H1 (cell line): Measurements from ENCODE around the gene SEMA6A. TPM values are rescaled to one million over a fixed set of nuclear protein-coding genes. Genes with fewer than 3 reads are reported as not detected.

Experiments used
- CTCF ChIA-PET: fragments of 300-600 bp; sonication (Branson Sonifier 250); formaldehyde crosslinking; loops from one replicate; lab custom pipeline; 2021; ENCODE audit not compliant: partially characterized antibody; lab: Charles Lee
- POLR2A ChIA-PET: fragments of 300-600 bp; sonication (Branson Sonifier 250); formaldehyde crosslinking; loops from one replicate; lab custom pipeline; 2021; ENCODE audit warnings: inconsistent platforms; ENCODE audit not compliant: partially characterized antibody; lab: Charles Lee
- DNase-seq, 2 experiments: peaks; one replicate each; pipeline versions ENCODE4 v3.0.0 to v3.0.0-alpha.2; 2010 to 2022; ENCODE audit warnings: low spot score in 2 of 2, low read depth in 1 of 2, mixed read lengths in 1 of 2
- FAIRE-seq: peaks from 2 replicates; lab custom pipeline; 2011; peaks lifted over from hg19 to GRCh38; lab: Jason Lieb, UNC
- H2AFZ ChIP-seq: 2 replicates; pipeline ENCODE4 v1.8.1; 2012; ENCODE audit warnings: low read length, inconsistent platforms
- H2AK5ac ChIP-seq: 2 replicates; pipeline ENCODE4 v1.6.1; 2013; ENCODE audit warnings: low read depth, low read length
- H2BK120ac ChIP-seq: replicated peaks from 2 replicates; pipeline ENCODE3; 2013; ENCODE audit warnings: low read depth, low read length, inconsistent platforms
- H2BK12ac ChIP-seq: 2 replicates; pipeline ENCODE4 v1.6.1; 2013; ENCODE audit warnings: low read depth, low read length
- H2BK15ac ChIP-seq: 2 replicates; pipeline ENCODE4 v1.6.1; 2013; ENCODE audit warnings: low read length
- H2BK20ac ChIP-seq: 2 replicates; pipeline ENCODE4 v1.6.1; 2013; ENCODE audit warnings: low read length
- H2BK5ac ChIP-seq: 2 replicates; pipeline ENCODE4 v1.6.1; 2013; ENCODE audit warnings: low read depth, low read length
- H3K14ac ChIP-seq: 2 replicates; pipeline ENCODE4 v1.6.1; 2013; ENCODE audit warnings: inconsistent platforms; ENCODE audit not compliant: insufficient read length
- H3K18ac ChIP-seq: 2 replicates; pipeline ENCODE4 v1.6.1; 2013; ENCODE audit warnings: low read length; ENCODE audit errors: extremely low read depth
- H3K23ac ChIP-seq: 2 replicates; pipeline ENCODE4 v1.6.1; 2013; ENCODE audit warnings: inconsistent platforms; ENCODE audit not compliant: insufficient read length
- H3K23me2 ChIP-seq: 2 replicates; pipeline ENCODE4 v1.6.1; 2013; ENCODE audit warnings: low read depth, low read length
- H3K27ac ChIP-seq: 2 replicates; pipeline ENCODE4 v1.6.1; 2011; ENCODE audit warnings: low read depth, low read length, inconsistent platforms
- H3K27me3 ChIP-seq, 4 experiments: replicated peaks in 1 of 4; 1 replicate in 1 of 4; 2 replicates in 3 of 4; pipeline versions ENCODE4 v1.6.1 to v1.8.1; 2011 to 2013; ENCODE audit warnings: low read length in 3 of 4, mild to moderate bottlenecking in 3 of 4, inconsistent platforms in 2 of 4, mixed read lengths in 2 of 4, moderate library complexity in 1 of 4; ENCODE audit not compliant: control insufficient read depth in 3 of 4, insufficient read depth in 3 of 4; ENCODE audit errors: extremely low read depth in 1 of 4
- H3K36me3 ChIP-seq, 4 experiments: 2 replicates each; pipeline versions ENCODE4 v1.6.1 to v1.8.1; 2011 to 2013; ENCODE audit warnings: mild to moderate bottlenecking in 4 of 4, low read length in 3 of 4, moderate library complexity in 2 of 4, control low read depth in 1 of 4, inconsistent platforms in 1 of 4; ENCODE audit not compliant: insufficient read depth in 4 of 4, control insufficient read depth in 2 of 4
- H3K4ac ChIP-seq: replicated peaks from 2 replicates; pipeline ENCODE3; 2013; ENCODE audit warnings: low read length, low read depth, mixed read lengths, inconsistent platforms; ENCODE audit not compliant: insufficient read length
- H3K4me1 ChIP-seq, 4 experiments: replicated peaks in 1 of 4; 1 replicate in 1 of 4; 2 replicates in 3 of 4; pipeline versions ENCODE4 v1.6.1 to v1.8.1; 2011 to 2013; ENCODE audit warnings: low read length in 3 of 4, inconsistent platforms in 2 of 4, mixed read lengths in 1 of 4; ENCODE audit not compliant: insufficient read depth in 4 of 4, control insufficient read depth in 3 of 4
- H3K4me2 ChIP-seq, 2 experiments: 2 replicates each; pipeline versions ENCODE4 v1.6.1 to v1.8.1; 2011 to 2013; ENCODE audit warnings: low read depth in 2 of 2, low read length in 2 of 2, control low read depth in 1 of 2, inconsistent platforms in 1 of 2, mild to moderate bottlenecking in 1 of 2; ENCODE audit not compliant: insufficient read depth in 1 of 2
- H3K4me3 ChIP-seq, 4 experiments: fragments of 200-600, 300-600 bp in 1 of 4; sonication (generic), shearing (Covaris generic), sonication (Bioruptor Twin) in 1 of 4; 2 replicates each; pipeline versions ENCODE4 v1.5.1 to v1.8.1; 2011 to 2016; ENCODE audit warnings: low read length in 4 of 4, low read depth in 3 of 4, control low read depth in 2 of 4, inconsistent platforms in 2 of 4, mild to moderate bottlenecking in 2 of 4, mixed read lengths in 1 of 4, moderate library complexity in 1 of 4; ENCODE audit not compliant: insufficient read depth in 2 of 4; ENCODE audit errors: extremely low read depth in 1 of 4
- H3K56ac ChIP-seq: replicated peaks from 2 replicates; pipeline ENCODE3; 2013; ENCODE audit warnings: low read depth, mild to moderate bottlenecking, mixed read lengths, low read length, inconsistent platforms; ENCODE audit not compliant: insufficient read length
- H3K79me1 ChIP-seq: 2 replicates; pipeline ENCODE4 v1.6.1; 2013; ENCODE audit warnings: low read depth, low read length, control low read depth
- H3K79me2 ChIP-seq, 2 experiments: 2 replicates each; pipeline versions ENCODE4 v1.6.1 to v1.8.1; 2012 to 2013; ENCODE audit warnings: low read length in 2 of 2, mild to moderate bottlenecking in 2 of 2, inconsistent platforms in 1 of 2; ENCODE audit not compliant: insufficient read depth in 2 of 2, control insufficient read depth in 1 of 2
- H3K9ac ChIP-seq, 4 experiments: replicated peaks in 1 of 4; 1 replicate in 1 of 4; 2 replicates in 3 of 4; pipeline versions ENCODE4 v1.6.1 to v1.8.1; 2011 to 2013; ENCODE audit warnings: low read depth in 3 of 4, low read length in 3 of 4, control low read depth in 2 of 4, mild to moderate bottlenecking in 2 of 4, moderate library complexity in 2 of 4, inconsistent platforms in 1 of 4; ENCODE audit errors: extremely low read depth in 1 of 4
- H3K9me3 ChIP-seq, 2 experiments: 2 replicates each; pipeline versions ENCODE4 v1.6.1 to v1.8.1; 2012 to 2013; ENCODE audit warnings: mild to moderate bottlenecking in 2 of 2, moderate library complexity in 2 of 2, control low read depth in 1 of 2, inconsistent platforms in 1 of 2, low read depth in 1 of 2, low read length in 1 of 2, mixed read lengths in 1 of 2; ENCODE audit not compliant: insufficient read depth in 2 of 2
- H4K20me1 ChIP-seq, 2 experiments: replicated peaks in 1 of 2; 2 replicates each; pipeline versions ENCODE3 to v1.8.1; 2011 to 2013; ENCODE audit warnings: inconsistent platforms in 2 of 2, low read length in 2 of 2, mild to moderate bottlenecking in 1 of 2; ENCODE audit not compliant: insufficient read depth in 2 of 2, control insufficient read depth in 1 of 2
- H4K5ac ChIP-seq: 2 replicates; pipeline ENCODE4 v1.6.1; 2013; ENCODE audit warnings: low read length, low read depth, mixed read lengths, inconsistent platforms; ENCODE audit not compliant: insufficient read length
- H4K8ac ChIP-seq: 2 replicates; pipeline ENCODE4 v1.8.0; 2013; ENCODE audit warnings: mild to moderate bottlenecking, moderate library complexity, low read length, inconsistent platforms; ENCODE audit not compliant: insufficient read depth; ENCODE audit errors: extremely low read depth
- H4K91ac ChIP-seq: replicated peaks from 2 replicates; pipeline ENCODE3; 2013; ENCODE audit warnings: low read length, mixed read lengths, inconsistent platforms; ENCODE audit not compliant: insufficient read length
- ASH2L ChIP-seq: fragments of 200-600, 300-600 bp; sonication (generic); IDR thresholded peaks from one replicate; pipeline ENCODE4 v1.7.1; 2017; ENCODE audit warnings: low read length
- BACH1 ChIP-seq: IDR thresholded peaks from 2 replicates; pipeline ENCODE4 v1.6.1; 2012; ENCODE audit warnings: low read length, improper control_type of control experiment
- PHF8 ChIP-seq: fragments of 200-600 bp; sonication (generic); conservative IDR thresholded peaks from 2 replicates; pipeline ENCODE4 v1.7.1; 2012; ENCODE audit warnings: low read depth, mild to moderate bottlenecking, inconsistent platforms, low read length, moderate library complexity
- RBBP5 ChIP-seq: IDR thresholded peaks from 2 replicates; pipeline ENCODE4 v1.7.1; 2012; ENCODE audit warnings: low read depth, mild to moderate bottlenecking, inconsistent platforms, low read length, moderate library complexity, borderline replicate concordance
- SIX5 ChIP-seq: IDR thresholded peaks from 2 replicates; pipeline ENCODE4 v1.6.1; 2011; ENCODE audit warnings: mild to moderate bottlenecking, low read depth, low read length
- WGBS, 2 experiments: shearing (Covaris generic) in 1 of 2; methylation state at CpG; one replicate each; pipeline versions ENCODE4 v1.1.6 to v1.1.7; 2013 to 2015; ENCODE audit warnings: low lambda C conversion rate in 2 of 2, mixed read lengths in 2 of 2, inconsistent platforms in 1 of 2, low coverage in 1 of 2, missing lambda C conversion rate in 1 of 2; ENCODE audit not compliant: insufficient replicate concordance in 2 of 2, insufficient coverage in 1 of 2, insufficient read length in 1 of 2; ENCODE audit errors: extremely low coverage in 1 of 2, missing lambda C conversion rate in 1 of 2; 5-methylcytosine and 5-hydroxymethylcytosine counted together
- polyA plus RNA-seq, 7 experiments: library from polyadenylated mRNA; depleted of rRNA in 3 of 7; stranded (reverse) in 5 of 7; unstranded in 2 of 7; fragments of >200 nt in 5 of 7; fragments of 200-250 nt in 2 of 7; gene quantifications; 1 replicate in 5 of 7; 2 replicates in 1 of 7; 4 replicates in 1 of 7; pipeline versions ENCODE4 v1.2.1 to v1.2.3, GENCODE V29; 2011 to 2013; ENCODE audit warnings: missing spikeins in 2 of 7, mixed read lengths in 2 of 7
- total RNA-seq: library from RNA; stranded (reverse); fragmentation: NEBNext Ultra II Directional; extraction: Animal tissue kit (Norgen Biotek cat#: 25700); gene quantifications from 2 replicates; pipeline ENCODE4 v1.2.1, GENCODE V29; 2021

Gene SEMA6A
- total and polyA plus RNA-seq, 2 of the 8 experiments (the other 6 are each of a cell fraction or from before 2014, with no cell fraction given), result 78.3 to 277 TPM

DNA sequence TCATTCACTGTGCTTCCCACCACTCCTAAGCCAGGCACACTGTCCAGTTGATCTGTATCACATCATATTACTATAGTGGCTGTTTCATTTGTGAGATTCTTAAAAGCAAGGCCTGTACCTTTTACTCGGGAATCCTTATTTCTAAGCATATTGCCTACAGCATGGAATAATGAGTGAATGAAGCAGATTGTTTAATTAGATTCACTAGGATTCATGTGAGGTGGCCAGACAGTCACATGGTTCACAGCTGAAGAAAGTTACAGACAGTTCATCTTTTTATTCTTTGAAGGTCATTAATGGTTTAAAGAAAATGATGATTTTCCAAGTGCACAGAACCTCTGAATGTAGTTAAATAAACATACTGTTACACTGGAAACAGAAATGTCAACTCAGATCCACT lies 24.3 kb upstream of the SEMA6A start:
- DNase-seq (no peak), FAIRE-seq (no peak)
- Histone ChIP-seq H3K27me3 (no peaks in the 10 kb centered on the region), H4K5ac (no peak overlapping the region), H3K79me2 (no peaks in the 10 kb centered on the region), H3K27ac (no peak overlapping the region), H3K23me2 (no peaks in the 10 kb centered on the region), H3K14ac (no peak overlapping the region), H3K79me1 (no peaks in the 10 kb centered on the region), H3K4ac (no peak overlapping the region), H4K91ac (no peak overlapping the region), H3K18ac (no peak overlapping the region), H2BK5ac (no peak overlapping the region), H2AFZ (no peak overlapping the region), H4K8ac (no peak overlapping the region), H3K9ac (no peak overlapping the region), H3K4me3 (no peak overlapping the region), H2BK12ac (no peak overlapping the region), H3K36me3 (no peaks in the 10 kb centered on the region), H3K4me1 (no peaks in the 10 kb centered on the region; a peak in 1 of 7 replicates), H3K23ac (no peak overlapping the region), H4K20me1 (no peaks in the 10 kb centered on the region), H2BK15ac (no peak overlapping the region), H2AK5ac (no peak overlapping the region), H2BK120ac (no peak overlapping the region), H3K56ac (no peak overlapping the region), H3K4me2 (no peak overlapping the region), H2BK20ac (no peak overlapping the region), H3K9me3 (no peaks in the 10 kb centered on the region)
- POLR2A ChIA-PET, result interaction anchor here (0.6 kb wide), 1 partner anchor 183 kb away, joined by 3 read pairs; no protein-coding TSS in a partner anchor
- WGBS, 2 experiments, result 94% methylated on average over 1 of the region's 1 CpG; no CpG with 5 or more reads in 1 of the 2 experiments
- CTCF ChIA-PET, result interaction anchor here (1.4 kb wide), 1 partner anchor 39 kb away, joined by 4 read pairs; no protein-coding TSS in a partner anchor
- TF ChIP-seq RBBP5, result no peak
- TF ChIP-seq ASH2L, result no peak
- TF ChIP-seq SIX5, result no peak
- no peak for TF ChIP-seq PHF8
- no peak for TF ChIP-seq BACH1
